HuH-7.5 (cell line): ENCODE results near the gene SMU1.

Source experiments
- DNase-seq: peaks from one replicate; pipeline ENCODE4 v3.0.0; 2011; ENCODE audit warnings: low spot score

SMU1 gene

GRCh38 chr9:33044677-33045282 is 31.7 kb downstream of the SMU1 start:
- peak; percentile 51 for DNase-seq

DNA sequence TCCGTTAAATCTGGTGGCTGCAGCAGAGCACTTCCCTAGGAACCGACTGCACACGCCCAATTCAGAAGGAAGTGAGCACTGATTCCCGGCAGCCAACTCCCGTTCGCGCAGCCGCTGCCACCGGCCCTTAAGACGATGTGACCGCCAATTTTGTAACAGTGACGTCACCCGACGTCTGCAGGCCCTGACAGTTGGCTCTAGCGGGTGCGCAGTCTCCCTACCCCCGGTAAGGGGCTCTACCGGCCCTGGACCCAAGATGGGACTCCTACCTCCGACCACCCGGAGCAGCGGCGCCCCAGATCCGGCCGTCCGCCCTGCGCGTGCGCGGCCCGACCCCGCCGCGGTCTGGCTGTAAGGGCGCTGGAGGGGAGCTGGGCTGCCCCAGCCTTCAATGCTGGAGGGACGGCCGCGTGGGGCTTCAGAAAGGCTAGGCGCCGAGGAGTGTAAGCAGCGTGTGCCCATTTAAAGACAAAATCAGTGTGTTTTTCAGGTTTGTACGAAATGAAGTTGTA is 32.3 kb downstream of the SMU1 start:
- no peak for DNase-seq

DNA sequence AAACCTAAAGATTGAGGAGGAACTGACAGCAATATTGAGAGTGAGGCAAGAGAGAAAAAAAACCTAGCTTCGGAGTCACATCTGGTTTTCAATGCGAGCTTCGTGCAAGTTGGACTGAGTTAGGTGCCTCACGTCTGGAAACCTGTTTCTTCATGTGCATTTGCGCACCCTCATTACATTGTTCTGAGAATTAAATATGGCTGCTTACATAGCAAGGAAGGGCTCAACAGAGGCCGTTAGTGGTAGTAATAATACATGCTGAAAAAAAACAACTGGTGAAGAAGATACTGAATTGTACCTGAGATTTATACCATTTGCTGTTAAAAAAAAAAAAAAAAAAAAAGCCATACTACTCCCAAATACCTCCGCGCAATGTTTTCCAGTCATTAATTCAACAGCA is 32.8 kb downstream of the SMU1 start:
- no peak for DNase-seq

- no peak for DNase-seq
These were observed 34.0 kb downstream of the SMU1 start for GRCh38 chr9:33042473-33042872.

GRCh38 chr9:33041432-33042188 is 34.9 kb downstream of the SMU1 start:
- DNase-seq: no peak

DNA sequence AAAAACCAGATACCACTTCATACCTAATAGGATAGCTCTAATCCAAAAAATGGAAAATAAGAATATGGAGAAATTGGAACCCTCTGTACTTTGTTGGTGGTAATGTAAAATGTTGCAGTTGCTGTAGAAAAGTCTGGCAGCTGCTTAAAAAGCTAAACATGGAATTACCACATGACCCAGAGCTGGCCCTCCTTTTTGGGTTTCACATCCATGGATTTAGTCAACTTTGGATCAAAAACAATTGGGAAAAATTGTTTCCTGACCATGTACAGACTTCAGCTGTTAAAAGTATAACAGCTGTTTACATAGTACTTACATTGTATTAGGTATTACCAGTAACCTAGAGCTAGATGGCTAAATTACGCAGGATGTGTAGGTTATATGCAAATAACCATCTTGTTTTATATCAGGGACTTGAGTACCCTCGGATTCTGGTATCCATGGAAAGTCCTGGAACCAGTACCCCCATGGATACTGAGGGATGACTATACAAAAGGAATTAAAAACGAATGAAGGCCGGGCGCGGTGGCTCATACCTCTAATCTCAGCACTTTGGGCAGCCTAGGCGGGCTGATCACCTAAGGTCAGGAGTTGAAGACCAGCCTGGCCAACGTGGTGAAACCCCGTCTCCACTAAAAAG is 35.6 kb downstream of the SMU1 start:
- no peak for DNase-seq

- DNase-seq: no peak
These were observed 43.6 kb downstream of the SMU1 start for GRCh38 chr9:33032865-33033264.

GRCh38 chr9:33032292-33032691 is 44.2 kb downstream of the SMU1 start:
- DNase-seq: no peak

DNA sequence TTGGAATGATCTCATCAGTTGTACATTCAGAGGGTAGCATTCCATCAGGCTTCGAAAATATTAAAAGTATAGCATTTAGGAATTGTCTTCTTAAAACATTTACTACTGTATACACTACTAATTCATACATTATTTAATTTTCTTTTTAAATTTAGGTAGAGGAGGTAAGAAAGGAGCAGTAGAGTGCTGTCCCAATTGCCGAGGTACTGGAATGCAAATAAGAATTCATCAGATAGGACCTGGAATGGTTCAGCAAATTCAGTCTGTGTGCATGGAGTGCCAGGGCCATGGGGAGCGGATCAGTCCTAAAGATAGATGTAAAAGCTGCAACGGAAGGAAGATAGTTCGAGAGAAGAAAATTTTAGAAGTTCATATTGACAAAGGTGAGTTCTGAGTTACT is 46.2 kb downstream of the SMU1 start:
- DNase-seq: no peak

DNA sequence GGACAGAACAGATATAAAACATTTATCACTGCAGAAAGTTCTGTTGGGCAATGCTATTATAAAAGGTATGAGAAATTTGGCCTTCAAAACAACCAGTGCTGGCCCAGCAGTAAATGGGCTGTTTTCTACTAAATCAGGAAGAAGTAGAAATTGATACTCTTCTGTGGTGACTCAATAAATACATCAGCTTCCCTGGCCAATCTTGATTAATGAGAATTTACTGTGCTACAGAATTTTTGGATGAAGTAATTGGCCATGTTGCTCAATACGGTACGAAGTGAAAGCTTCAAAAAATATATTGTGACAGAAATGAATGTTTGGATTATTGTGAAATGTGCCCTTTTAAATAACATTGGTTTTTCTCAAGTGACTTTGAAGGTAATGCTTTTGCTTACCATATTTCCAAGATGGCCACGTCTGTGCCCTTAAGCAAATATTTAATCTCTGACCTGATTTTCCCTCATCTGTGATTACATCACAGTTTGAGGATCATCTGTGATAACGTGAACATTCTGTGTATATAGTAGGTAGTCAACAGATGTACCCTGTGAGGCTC is 47.2 kb downstream of the SMU1 start:
- DNase-seq: no peak

DNA sequence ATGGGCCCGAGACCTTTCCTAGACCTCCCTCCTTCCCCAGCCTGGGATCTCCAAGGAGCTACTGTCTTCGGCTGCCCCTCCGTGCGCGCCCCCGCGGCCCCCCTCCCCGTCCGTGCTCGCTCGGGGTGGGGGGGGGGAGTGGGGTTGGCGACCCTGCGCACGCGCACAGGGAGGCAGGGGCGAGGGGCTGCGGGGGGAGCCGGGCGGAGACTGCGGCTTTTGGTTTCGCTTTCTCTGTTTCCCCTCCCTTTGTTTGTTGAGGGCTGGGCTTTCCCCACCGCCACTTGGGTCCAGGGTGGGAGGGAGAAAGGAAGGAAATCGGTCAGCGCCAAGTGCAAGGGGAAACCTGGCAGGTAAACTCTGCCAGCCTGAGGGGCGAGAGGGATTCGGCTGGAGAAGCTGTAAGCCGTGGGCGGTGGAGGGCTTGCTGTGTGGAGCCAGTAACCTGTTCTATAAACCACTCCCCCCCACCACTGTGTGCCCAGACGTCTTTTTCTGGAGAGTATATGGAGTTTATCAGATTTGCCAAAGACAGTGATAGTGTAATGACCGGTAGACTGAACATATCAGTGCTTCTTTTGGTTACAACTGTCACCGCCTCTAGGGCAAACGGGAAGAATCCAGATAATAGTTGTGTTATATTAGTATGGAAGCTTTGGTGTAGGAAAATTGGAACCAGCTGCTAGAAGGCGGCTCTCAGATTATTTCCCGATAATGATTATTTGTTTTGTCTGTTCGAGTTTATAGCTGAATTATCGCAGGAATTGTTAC is 50.7 kb downstream of the SMU1 start:
- no peak for DNase-seq

DNA sequence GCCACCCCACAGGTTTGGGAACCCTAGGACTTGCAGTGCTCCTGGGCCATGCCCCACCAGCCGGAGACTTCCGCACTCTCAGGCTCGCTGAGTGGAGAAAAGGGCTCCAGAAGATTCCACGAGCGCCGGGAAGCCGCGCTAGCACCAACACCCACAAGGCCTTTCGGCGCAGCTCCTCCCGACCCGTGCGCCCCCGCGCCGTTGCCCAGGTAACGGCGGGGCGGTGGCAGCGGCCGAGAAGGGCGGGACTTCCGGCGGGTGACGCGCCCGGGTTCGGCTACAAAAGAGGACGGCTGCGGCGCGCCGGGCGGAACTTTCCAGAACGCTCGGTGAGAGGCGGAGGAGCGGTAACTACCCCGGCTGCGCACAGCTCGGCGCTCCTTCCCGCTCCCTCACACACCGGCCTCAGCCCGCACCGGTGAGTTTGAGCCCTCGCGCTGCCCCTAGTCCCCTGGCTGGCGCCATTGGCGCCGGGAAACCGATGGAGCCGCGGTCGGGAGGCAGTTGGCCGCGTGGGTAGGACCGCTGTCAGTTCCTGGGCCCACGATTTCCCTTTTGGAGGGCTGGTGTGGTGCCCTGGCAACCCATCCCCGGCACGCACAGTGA is 51.4 kb downstream of the SMU1 start, which contains the start of gene DNAJA1:
DNAJA1 (plus strand) TSS at position 308 of the 606 bp plus-strand sequence. CDS start 1,212 bp downstream, outside the sequence.
- peak; percentile 68 for DNase-seq

GRCh38 chr9:33024126-33024965 is 52.1 kb downstream of the SMU1 start:
- DNase-seq: no peak

GRCh38 chr9:33023661-33024060 is 52.8 kb downstream of the SMU1 start:
- DNase-seq: no peak

DNA sequence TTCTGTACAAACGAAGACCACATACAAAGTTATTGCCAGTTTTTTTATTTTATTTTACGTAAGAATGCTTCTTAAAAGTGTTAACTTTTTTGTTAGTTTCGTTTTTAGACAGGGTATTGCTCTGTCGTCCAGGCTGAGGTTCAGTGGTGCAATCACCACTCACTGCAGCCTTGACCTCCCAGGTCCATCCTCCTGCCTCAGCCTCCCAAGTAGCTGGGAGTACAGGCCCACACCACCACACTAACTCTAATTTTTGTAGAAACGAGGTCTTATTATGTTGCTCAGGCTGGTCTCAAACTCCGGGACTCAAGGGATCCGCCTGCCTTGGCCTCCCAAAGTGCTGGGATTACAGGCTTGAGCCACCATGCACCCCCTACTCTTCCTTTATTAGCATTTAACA is 53.7 kb downstream of the SMU1 start:
- DNase-seq: no peak

DNA sequence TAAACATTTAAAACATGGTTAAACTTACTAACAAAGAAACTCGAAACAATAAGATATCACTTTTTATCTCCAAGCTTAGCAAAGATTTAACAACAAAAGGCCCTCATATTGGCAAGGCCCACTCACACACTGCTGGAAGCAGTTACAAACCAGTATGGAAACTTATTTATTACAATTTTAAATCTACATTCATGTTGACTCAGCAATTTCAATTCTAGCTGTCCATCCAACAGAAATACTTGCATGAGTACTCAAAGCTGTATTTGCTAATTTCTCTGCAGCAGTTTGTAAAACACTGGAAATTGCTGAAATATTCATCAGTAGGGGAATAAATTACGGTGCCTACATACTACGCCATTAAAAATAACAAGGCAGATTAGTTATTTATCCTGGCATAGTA is 54.2 kb downstream of the SMU1 start:
- DNase-seq: no peak

GRCh38 chr9:33019797-33020196 is 56.7 kb downstream of the SMU1 start:
- DNase-seq: no peak

DNA sequence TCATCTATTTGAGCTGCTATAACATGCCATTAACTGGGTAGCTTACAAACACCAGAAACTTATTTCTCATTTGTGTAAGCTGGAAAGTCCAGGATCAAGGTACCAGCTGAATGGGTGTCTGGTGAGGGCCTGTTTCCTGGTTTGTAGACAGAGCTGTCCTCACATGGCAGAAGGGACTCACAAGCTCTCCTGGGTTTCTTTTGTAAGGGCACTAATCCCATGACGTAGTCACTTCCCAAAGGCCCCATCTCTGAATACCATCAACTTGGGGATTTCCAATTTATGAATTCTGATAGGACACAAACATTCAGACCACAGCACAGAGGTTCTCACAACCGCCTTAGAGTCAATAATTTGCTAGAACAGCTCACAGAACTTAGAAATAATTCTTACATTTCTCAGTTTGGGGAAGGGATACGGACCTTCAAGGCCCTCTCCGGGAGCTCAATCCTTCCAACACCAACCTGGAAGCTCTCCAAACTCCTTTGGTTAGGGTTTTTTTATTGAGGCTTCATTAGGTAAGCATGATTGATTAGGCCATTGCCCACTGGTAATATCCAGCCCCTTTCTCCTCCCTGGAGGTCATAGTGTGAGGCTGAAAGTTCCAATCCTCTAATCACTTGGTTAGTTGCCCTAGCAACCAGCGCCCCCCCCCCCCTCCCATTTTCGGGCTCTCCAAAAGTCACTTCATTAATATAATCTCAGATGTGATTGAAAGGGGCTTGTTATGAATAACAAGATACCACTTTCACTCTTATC is 59.0 kb downstream of the SMU1 start:
- DNase-seq: no peak

- no peak for DNase-seq
These were observed 61.8 kb downstream of the SMU1 start for GRCh38 chr9:33014665-33015014.
